IPS-20b (cell line): ENCODE data around the gene ACKR4.
"Not testable (repeated sequence)": the region's sequence is repeated elsewhere in the genome, so short reads cannot be mapped to it uniquely, and the experiment has no call there.

Experiments
- H3K27ac ChIP-seq: one replicate; pipeline ENCODE4 v1.5.1; 2013; ENCODE audit warnings: low read length
- H3K27me3 ChIP-seq: 2 replicates; pipeline ENCODE4 v1.6.1; 2013; ENCODE audit warnings: mild to moderate bottlenecking, low read length, inconsistent platforms; ENCODE audit not compliant: insufficient read depth
- H3K36me3 ChIP-seq: 2 replicates; pipeline ENCODE4 v1.6.1; 2013; ENCODE audit warnings: low read depth, mild to moderate bottlenecking, inconsistent platforms, low read length, moderate library complexity; ENCODE audit not compliant: insufficient read depth
- H3K4me1 ChIP-seq: 2 replicates; pipeline ENCODE4 v1.6.1; 2013; ENCODE audit warnings: mild to moderate bottlenecking, control low read depth, inconsistent platforms, low read length, moderate library complexity; ENCODE audit not compliant: insufficient read depth
- H3K4me3 ChIP-seq: 2 replicates; pipeline ENCODE4 v1.5.1; 2013; ENCODE audit warnings: mild to moderate bottlenecking, low read length, inconsistent platforms
- H3K9ac ChIP-seq: 2 replicates; pipeline ENCODE4 v1.6.1; 2013; ENCODE audit warnings: low read depth, mild to moderate bottlenecking, inconsistent platforms, low read length, moderate library complexity
- H3K9me3 ChIP-seq: 2 replicates; pipeline ENCODE4 v1.6.1; 2013; ENCODE audit warnings: mild to moderate bottlenecking, low read depth, low read length, inconsistent platforms; ENCODE audit not compliant: insufficient read depth

Gene ACKR4

DNA sequence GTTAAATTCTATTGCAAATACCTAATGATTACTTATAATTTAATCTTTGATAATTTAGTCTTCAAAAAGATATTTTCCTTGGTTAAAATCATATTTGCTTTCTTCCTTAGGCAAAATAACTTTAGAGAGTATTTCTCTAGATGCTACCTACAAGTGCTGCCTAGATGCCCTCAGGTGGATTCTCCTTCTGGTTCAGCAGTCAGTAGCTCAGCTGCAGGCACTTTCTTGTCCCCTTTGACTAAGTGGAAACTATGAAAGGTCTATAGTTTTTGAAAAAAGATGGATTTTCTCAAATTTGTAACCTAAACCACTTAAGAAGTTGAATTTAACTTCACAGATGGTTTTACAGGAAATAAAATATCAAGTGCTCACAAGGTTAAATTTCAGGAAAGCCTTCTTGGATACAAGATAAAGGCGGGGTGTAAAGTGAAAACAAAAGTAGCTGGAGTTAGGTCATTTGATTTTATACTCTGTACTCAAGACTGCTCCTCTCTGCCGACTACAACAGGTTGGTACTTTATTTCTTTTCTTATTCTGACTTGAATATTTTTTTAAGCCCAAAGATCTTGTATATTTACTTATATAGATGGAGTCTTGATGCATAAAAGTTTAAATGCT is at the start of gene ACKR4:
TSS of gene ACKR4 (plus strand) at position 455 of the 618 bp plus-strand sequence. CDS start 3,128 bp downstream, outside the sequence.
- Histone ChIP-seq H3K36me3 (no peaks in the 10 kb centered on the region), H3K27ac (no peak within 1 kb of the TSS), H3K4me3 (no peak within 1 kb of the TSS), H3K4me1 (no peaks in the 10 kb centered on the region), H3K9me3 (no peaks in the 10 kb centered on the region), H3K27me3 (no peaks in the 10 kb centered on the region), H3K9ac (no peak within 1 kb of the TSS)

GRCh38 chr3:132549169-132549568 is 47.9 kb upstream of the ACKR4 start:
- Histone ChIP-seq H3K36me3 (no peaks in the 10 kb centered on the region), H3K27ac (no peak overlapping the region), H3K4me3 (no peak overlapping the region), H3K27me3 (no peaks in the 10 kb centered on the region), H3K9me3 (no peaks in the 10 kb centered on the region), H3K4me1 (no peaks in the 10 kb centered on the region), H3K9ac (no peak overlapping the region)

- no peak overlapping the region for H3K4me3 ChIP-seq
- peaks cover 7% of the 10 kb centered on the region; the same call in 1 of the 2 replicates for H3K4me1 ChIP-seq
- H3K27me3 ChIP-seq: no peaks in the 10 kb centered on the region
- H3K27ac ChIP-seq: no peak overlapping the region
- H3K9ac ChIP-seq: no peak overlapping the region
- H3K36me3 ChIP-seq: no peaks in the 10 kb centered on the region
- no peaks in the 10 kb centered on the region for H3K9me3 ChIP-seq
These were observed 47.0 kb upstream of the ACKR4 start for GRCh38 chr3:132549890-132550578.

GRCh38 chr3:132550579-132551305 is 46.3 kb upstream of the ACKR4 start:
- H3K4me3 ChIP-seq: no peak overlapping the region
- H3K4me1 ChIP-seq: peaks cover 8% of the 10 kb centered on the region; the same call in 1 of the 2 replicates
- H3K9me3 ChIP-seq: no peaks in the 10 kb centered on the region
- no peak overlapping the region for H3K27ac ChIP-seq
- no peaks in the 10 kb centered on the region for H3K36me3 ChIP-seq
- no peak overlapping the region for H3K9ac ChIP-seq
- H3K27me3 ChIP-seq: no peaks in the 10 kb centered on the region

DNA sequence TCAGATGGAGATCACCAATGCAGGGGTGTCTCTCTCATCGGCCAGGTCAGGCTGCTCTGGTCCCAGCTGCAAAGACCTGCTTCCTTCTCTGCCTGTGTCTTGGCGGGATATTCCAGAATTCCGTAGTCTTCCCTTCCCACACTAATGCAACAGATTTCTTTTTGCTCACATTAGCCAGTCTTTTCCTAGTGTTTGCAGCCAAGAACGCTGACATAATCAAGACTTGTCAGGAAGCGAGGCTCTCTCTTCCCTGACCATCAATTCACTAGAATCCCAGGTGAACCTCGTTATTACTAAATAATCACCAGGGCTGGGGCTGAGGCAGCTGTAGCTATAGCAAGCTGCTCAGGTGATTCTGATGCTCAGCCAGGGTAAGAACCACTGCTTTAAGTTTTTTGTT is 43.2 kb upstream of the ACKR4 start:
- H3K27me3 ChIP-seq: no peaks in the 10 kb centered on the region
- peaks cover 4% of the 10 kb centered on the region; the same call in 1 of the 2 replicates for H3K36me3 ChIP-seq
- H3K4me3 ChIP-seq: no peak overlapping the region
- H3K9me3 ChIP-seq: no peaks in the 10 kb centered on the region
- no peak overlapping the region for H3K27ac ChIP-seq
- H3K9ac ChIP-seq: no peak overlapping the region
- peaks cover 8% of the 10 kb centered on the region; the same call in 1 of the 2 replicates for H3K4me1 ChIP-seq

GRCh38 chr3:132554437-132554836 is 42.6 kb upstream of the ACKR4 start:
- peaks cover 4% of the 10 kb centered on the region; the same call in 1 of the 2 replicates for H3K36me3 ChIP-seq
- no peak overlapping the region for H3K9ac ChIP-seq
- H3K4me3 ChIP-seq: no peak overlapping the region
- H3K4me1 ChIP-seq: peaks cover 8% of the 10 kb centered on the region; the same call in 1 of the 2 replicates
- no peaks in the 10 kb centered on the region for H3K27me3 ChIP-seq
- H3K27ac ChIP-seq: no peak overlapping the region
- no peaks in the 10 kb centered on the region for H3K9me3 ChIP-seq

- H3K27ac ChIP-seq: no peak overlapping the region
These were observed 41.6 kb upstream of the ACKR4 start for GRCh38 chr3:132555306-132556035.

GRCh38 chr3:132556036-132556386 is 41.1 kb upstream of the ACKR4 start:
- not testable (repeated sequence) for H3K4me1 ChIP-seq, H3K36me3 ChIP-seq, H3K9ac ChIP-seq, H3K27me3 ChIP-seq, H3K27ac ChIP-seq, H3K4me3 ChIP-seq, H3K9me3 ChIP-seq

More at GRCh38 chr3:132555306-132556035, 41.6 kb upstream of the ACKR4 start:
- peaks cover 8% of the 10 kb centered on the region; the same call in 1 of the 2 replicates for H3K4me1 ChIP-seq
- no peaks in the 10 kb centered on the region for H3K9me3 ChIP-seq
- H3K4me3 ChIP-seq: no peak overlapping the region
- no peak overlapping the region for H3K9ac ChIP-seq
- H3K27me3 ChIP-seq: no peaks in the 10 kb centered on the region
- H3K36me3 ChIP-seq: peaks cover 4% of the 10 kb centered on the region; the same call in 1 of the 2 replicates

DNA sequence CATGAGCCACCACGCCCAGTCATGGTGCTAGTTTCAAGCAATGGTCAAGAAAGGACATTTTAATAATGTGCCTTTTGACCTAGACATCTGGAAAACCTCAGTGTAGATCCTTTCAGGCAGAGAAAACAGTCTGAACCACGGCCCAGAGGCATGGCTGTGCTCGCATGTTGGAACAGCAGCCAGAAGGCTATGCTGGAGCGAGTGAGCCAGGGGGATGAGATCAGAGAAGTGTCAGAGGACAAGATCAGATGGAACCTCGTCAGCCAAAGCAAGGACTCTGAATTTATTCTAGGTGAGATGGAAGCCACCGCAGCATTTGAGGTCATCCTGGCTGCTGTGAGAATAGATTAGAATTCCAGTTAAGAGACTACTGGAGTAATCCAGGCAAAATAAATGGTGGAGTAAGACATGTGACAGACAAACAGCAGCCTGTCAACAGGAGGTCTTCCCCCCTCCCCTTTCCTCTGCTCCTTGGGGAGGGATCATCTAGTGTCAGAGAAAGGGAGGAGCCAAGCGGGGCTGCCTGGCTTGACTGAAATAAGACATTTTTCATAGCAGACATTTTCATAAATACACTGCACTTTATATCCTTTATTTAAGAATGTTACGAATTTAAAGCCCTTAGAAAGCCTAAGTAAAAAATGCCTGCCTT is 40.4 kb upstream of the ACKR4 start:
- Histone ChIP-seq H3K9me3 (no peaks in the 10 kb centered on the region), H3K27me3 (no peaks in the 10 kb centered on the region), H3K4me1 (peaks cover 8% of the 10 kb centered on the region; the same call in 1 of the 2 replicates), H3K4me3 (no peak overlapping the region), H3K9ac (no peak overlapping the region), H3K27ac (no peak overlapping the region), H3K36me3 (peaks cover 4% of the 10 kb centered on the region; the same call in 1 of the 2 replicates)

- H3K4me3 ChIP-seq: no peak overlapping the region
- no peaks in the 10 kb centered on the region for H3K9me3 ChIP-seq
- peaks cover 4% of the 10 kb centered on the region; the same call in 1 of the 2 replicates for H3K36me3 ChIP-seq
- H3K27me3 ChIP-seq: no peaks in the 10 kb centered on the region
- no peak overlapping the region for H3K27ac ChIP-seq
- 0 out of 2 replicates have a peak overlapping the region, but pooled peaks have one; percentile 25 for H3K9ac ChIP-seq
- H3K4me1 ChIP-seq: no peaks in the 10 kb centered on the region; the same call in 1 of the 2 replicates
These were observed 36.1 kb upstream of the ACKR4 start for GRCh38 chr3:132561003-132561402.
